Right atrium auricular region (tissue), 2 donors: Measurements from ENCODE around the gene KRTAP4-2. TPM values are rescaled to one million over a fixed set of nuclear protein-coding genes. Genes with fewer than 3 reads are reported as not detected.
"Not testable (repeated sequence)": the region's sequence is repeated elsewhere in the genome, so short reads cannot be mapped to it uniquely, and the experiment has no call there.

Source experiments
- DNase-seq: peaks from one replicate; pipeline ENCODE4 v3.0.0-alpha.2; 2019; ENCODE audit warnings: low spot score
- H3K27ac ChIP-seq, 2 donors: fragments of 200-600 bp; sonication (generic); 1 replicate in 1 of 2; 2 replicates in 1 of 2; pipeline ENCODE4 v1.5.1; 2016 to 2019
- H3K27me3 ChIP-seq, 2 donors: fragments of 200-600 bp; sonication (generic); one replicate each; pipeline versions ENCODE4 v1.5.1 to v1.6.0; 2017 to 2019
- H3K36me3 ChIP-seq: fragments of 200-600 bp; sonication (generic); one replicate; pipeline ENCODE4 v1.5.1; 2016
- H3K4me1 ChIP-seq, 2 donors: fragments of 200-600 bp; sonication (generic); one replicate each; pipeline versions ENCODE4 v1.5.1 to v1.6.0; 2017 to 2019
- H3K4me3 ChIP-seq, 2 donors: fragments of 200-600 bp; sonication (generic); 1 replicate in 1 of 2; 2 replicates in 1 of 2; pipeline ENCODE4 v1.5.1; 2017 to 2019; ENCODE audit warnings: mild to moderate bottlenecking in 1 of 2, moderate library complexity in 1 of 2
- H3K9me3 ChIP-seq, 2 donors: fragments of 200-600 bp; sonication (generic); one replicate each; pipeline ENCODE4 v1.5.1; 2019
- total RNA-seq, 2 donors: library from RNA; depleted of rRNA; stranded (reverse); fragments of >200 nt; gene quantifications; one replicate each; pipeline ENCODE4 v1.1.0, GENCODE V29; 2016
- TF ChIP-seq, protein P1 (sequence below), 2 donors: fragments of 200-600 bp; sonication (generic); IDR thresholded peaks; one replicate each; pipeline ENCODE4 v1.5.1; 2019; ENCODE audit warnings: antibody characterized with exemption in 2 of 2

KRTAP4-2 gene
- total RNA-seq, 2 donors from 2014 or later: not detected

GRCh38 chr17:41211845-41212466 is 33.9 kb upstream of the KRTAP4-2 start:
- no peaks in the 10 kb centered on the region for H3K4me1 ChIP-seq
- TF ChIP-seq, protein P1, sequence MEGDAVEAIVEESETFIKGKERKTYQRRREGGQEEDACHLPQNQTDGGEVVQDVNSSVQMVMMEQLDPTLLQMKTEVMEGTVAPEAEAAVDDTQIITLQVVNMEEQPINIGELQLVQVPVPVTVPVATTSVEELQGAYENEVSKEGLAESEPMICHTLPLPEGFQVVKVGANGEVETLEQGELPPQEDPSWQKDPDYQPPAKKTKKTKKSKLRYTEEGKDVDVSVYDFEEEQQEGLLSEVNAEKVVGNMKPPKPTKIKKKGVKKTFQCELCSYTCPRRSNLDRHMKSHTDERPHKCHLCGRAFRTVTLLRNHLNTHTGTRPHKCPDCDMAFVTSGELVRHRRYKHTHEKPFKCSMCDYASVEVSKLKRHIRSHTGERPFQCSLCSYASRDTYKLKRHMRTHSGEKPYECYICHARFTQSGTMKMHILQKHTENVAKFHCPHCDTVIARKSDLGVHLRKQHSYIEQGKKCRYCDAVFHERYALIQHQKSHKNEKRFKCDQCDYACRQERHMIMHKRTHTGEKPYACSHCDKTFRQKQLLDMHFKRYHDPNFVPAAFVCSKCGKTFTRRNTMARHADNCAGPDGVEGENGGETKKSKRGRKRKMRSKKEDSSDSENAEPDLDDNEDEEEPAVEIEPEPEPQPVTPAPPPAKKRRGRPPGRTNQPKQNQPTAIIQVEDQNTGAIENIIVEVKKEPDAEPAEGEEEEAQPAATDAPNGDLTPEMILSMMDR (IDR thresholded peaks at IDR 0.05): no peak
- no peak overlapping the region for H3K4me3 ChIP-seq
- H3K27me3 ChIP-seq: no peaks in the 10 kb centered on the region
- H3K27ac ChIP-seq: no peak overlapping the region
- no peaks in the 10 kb centered on the region for H3K9me3 ChIP-seq
- H3K36me3 ChIP-seq: no peaks in the 10 kb centered on the region
- DNase-seq: no peak

GRCh38 chr17:41199421-41200078 is 21.5 kb upstream of the KRTAP4-2 start:
- Histone ChIP-seq H3K4me3 (no peak overlapping the region), H3K36me3 (no peaks in the 10 kb centered on the region), H3K4me1 (no peaks in the 10 kb centered on the region), H3K9me3 (peaks cover 0 to 7% of the 10 kb centered on the region in 2 donors), H3K27me3 (no peaks in the 10 kb centered on the region), H3K27ac (no peak overlapping the region)
- no peak for DNase-seq
- TF ChIP-seq, protein P1 (IDR thresholded peaks at IDR 0.05): no peak

- no peak overlapping the region for H3K27ac ChIP-seq
- no peaks in the 10 kb centered on the region for H3K4me1 ChIP-seq
- H3K9me3 ChIP-seq: peaks cover 0 to 11% of the 10 kb centered on the region in 2 donors
- no peak for DNase-seq
- H3K36me3 ChIP-seq: no peaks in the 10 kb centered on the region
- no peaks in the 10 kb centered on the region for H3K27me3 ChIP-seq
- TF ChIP-seq, protein P1 (IDR thresholded peaks at IDR 0.05): no peak
- no peak overlapping the region for H3K4me3 ChIP-seq
These were observed 18.0 kb upstream of the KRTAP4-2 start for GRCh38 chr17:41196068-41196467.

GRCh38 chr17:41190328-41190727 is 12.3 kb upstream of the KRTAP4-2 start:
- Histone ChIP-seq H3K27ac (no peak overlapping the region), H3K4me3 (no peak overlapping the region), H3K4me1 (no peaks in the 10 kb centered on the region), H3K9me3 (peaks cover 0 to 4% of the 10 kb centered on the region in 2 donors), H3K36me3 (no peaks in the 10 kb centered on the region), H3K27me3 (no peaks in the 10 kb centered on the region)
- DNase-seq: no peak
- TF ChIP-seq, protein P1 (IDR thresholded peaks at IDR 0.05): no peak

DNA sequence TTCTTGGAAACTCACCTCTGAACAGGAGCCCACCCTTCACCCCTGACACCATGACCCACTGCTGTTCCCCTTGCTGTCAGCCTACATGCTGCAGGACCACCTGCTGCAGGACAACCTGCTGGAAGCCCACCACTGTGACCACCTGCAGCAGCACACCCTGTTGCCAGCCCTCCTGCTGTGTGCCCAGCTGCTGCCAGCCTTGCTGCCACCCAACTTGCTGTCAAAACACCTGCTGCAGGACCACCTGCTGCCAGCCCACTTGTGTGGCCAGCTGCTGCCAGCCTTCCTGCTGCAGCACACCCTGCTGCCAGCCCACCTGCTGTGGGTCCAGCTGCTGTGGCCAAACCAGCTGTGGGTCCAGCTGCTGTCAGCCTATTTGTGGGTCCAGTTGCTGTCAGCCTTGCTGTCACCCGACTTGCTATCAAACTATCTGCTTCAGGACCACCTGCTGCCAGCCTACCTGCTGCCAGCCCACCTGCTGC is 11.9 kb upstream of the KRTAP4-2 start, which contains the start of gene KRTAP9-1:
Gene KRTAP9-1, plus strand, starts transcription at position 51 of the 482 bp plus-strand sequence. Its CDS starts 0 bp downstream, at position 51.
- H3K27ac ChIP-seq, H3K4me1 ChIP-seq, H3K9me3 ChIP-seq, H3K36me3 ChIP-seq, H3K27me3 ChIP-seq, H3K4me3 ChIP-seq, DNase-seq: not testable (repeated sequence)

DNA sequence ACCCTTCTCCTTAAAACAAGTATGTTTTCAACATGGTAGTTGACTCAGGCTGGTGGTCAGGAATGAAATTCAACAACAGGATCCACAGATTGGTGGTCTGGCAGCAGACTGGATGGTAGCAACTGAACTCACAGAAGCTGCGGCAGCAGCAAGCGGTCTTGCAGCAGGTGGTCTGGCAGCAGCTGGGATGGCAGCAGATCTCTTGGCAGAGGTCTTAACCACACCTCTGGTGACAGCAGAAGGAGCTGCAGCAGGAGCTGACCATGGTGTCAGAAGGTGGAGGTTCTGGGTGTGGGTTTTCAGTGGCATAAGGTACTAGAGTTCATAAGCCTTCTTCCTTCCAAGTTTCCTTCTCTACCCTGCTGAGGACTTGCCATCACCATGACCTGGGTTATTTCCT is 8.9 kb upstream of the KRTAP4-2 start:
- TF ChIP-seq, protein P1 (IDR thresholded peaks at IDR 0.05): no peak
- no peak for DNase-seq
- Histone ChIP-seq H3K4me1 (no peaks in the 10 kb centered on the region), H3K36me3 (no peaks in the 10 kb centered on the region), H3K9me3 (no peaks in the 10 kb centered on the region), H3K27ac (no peak overlapping the region), H3K27me3 (no peaks in the 10 kb centered on the region), H3K4me3 (no peak overlapping the region)
